Body of pancreas (tissue), 4 donors: ENCODE results near the gene RYR3. TPM values are rescaled to one million over a fixed set of nuclear protein-coding genes. Genes with fewer than 3 reads are reported as not detected.

Source experiments
- ATAC-seq: fragments of 150-250 bp; one replicate; pipeline ENCODE4 v1.9.1; 2016
- DNase-seq, 4 donors: peaks; one replicate each; pipeline ENCODE4 v3.0.0-alpha.2; 2019
- H3K27ac ChIP-seq, 4 donors: fragments of 200-600 bp; sonication (generic); 1 replicate in 3 of 4; 2 replicates in 1 of 4; pipeline versions ENCODE4 v1.5.1 to v1.6.1; 2016 to 2019; ENCODE audit warnings: mild to moderate bottlenecking in 1 of 4, mixed read lengths in 1 of 4, moderate library complexity in 1 of 4
- H3K27me3 ChIP-seq, 2 donors: fragments of 200-600 bp; sonication (generic); one replicate each; pipeline ENCODE4 v1.6.0; 2016; ENCODE audit warnings: mild to moderate bottlenecking in 1 of 2
- H3K36me3 ChIP-seq, 2 donors: fragments of 200-600 bp; sonication (generic); replicated peaks in 1 of 2; 2 replicates each; pipeline ENCODE4 v1.5.1; 2016; ENCODE audit warnings: low read depth in 2 of 2; ENCODE audit not compliant: insufficient read depth in 1 of 2
- H3K4me1 ChIP-seq: fragments of 200-600 bp; sonication (generic); one replicate; pipeline ENCODE4 v1.6.0; 2016
- H3K4me3 ChIP-seq, 2 donors: fragments of 200-600 bp; sonication (generic); 1 replicate in 1 of 2; 2 replicates in 1 of 2; pipeline ENCODE4 v1.5.1; 2016 to 2019
- H3K9me3 ChIP-seq, 3 donors: fragments of 200-600 bp; sonication (generic); 1 replicate in 2 of 3; 2 replicates in 1 of 3; pipeline ENCODE4 v1.5.1; 2016
- CTCF ChIP-seq, 7 experiments: fragments of 450-650 bp in 4 of 7; fragments of 200-600 bp in 3 of 7; sonication (generic) in 3 of 7; IDR thresholded peaks; one replicate each; pipeline ENCODE4 v1.5.1; 2016 to 2019; ENCODE audit warnings: antibody characterized with exemption in 7 of 7
- POLR2A ChIP-seq, 3 donors: fragments of 450-650 bp; IDR thresholded peaks; one replicate each; pipeline ENCODE4 v1.6.1; 2016; ENCODE audit warnings: antibody characterized with exemption in 3 of 3, mild to moderate bottlenecking in 2 of 3
- WGBS, 2 donors: methylation state at CpG; one replicate each; pipeline ENCODE4 v1.1.5; 2017; 5-methylcytosine and 5-hydroxymethylcytosine counted together
- intact Hi-C: fragments of 100-400 bp; cut with DNase I; formaldehyde crosslinking; loops from one replicate; pipeline ENCODE4 v1.15.1; 2023
- total RNA-seq, 2 donors: library from RNA; depleted of rRNA; stranded (reverse); fragments of >200 nt; gene quantifications; one replicate each; pipeline ENCODE4 v1.1.0, GENCODE V29; 2016

Gene RYR3
- total RNA-seq, 2 donors from 2014 or later = 0.26 to 0.66 TPM

DNA sequence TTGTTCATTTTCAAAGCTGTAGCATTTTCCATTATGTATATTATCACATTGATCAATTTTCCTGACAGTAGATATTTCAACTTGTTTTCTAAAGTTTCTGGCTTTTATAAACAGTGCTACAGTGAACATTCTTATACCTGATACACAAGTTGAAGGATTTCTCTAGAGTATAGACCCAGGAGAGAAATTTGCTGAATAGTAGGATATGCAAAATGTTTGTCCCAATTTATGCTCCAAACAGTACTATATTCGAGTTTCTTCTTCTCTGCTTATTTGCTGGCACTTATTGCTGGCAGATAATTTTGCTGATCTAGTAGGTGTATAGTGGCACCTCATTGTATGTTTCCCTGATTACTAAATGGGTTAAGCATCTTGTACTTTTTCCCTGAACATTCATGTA lies 540.3 kb downstream of the RYR3 start:
- 73 to 75% methylated on average over 1 of the region's 1 CpG for WGBS, 2 donors
- no peak for DNase-seq
- TF ChIP-seq POLR2A (IDR thresholded peaks at IDR 0.05) (no peak), CTCF (IDR thresholded peaks at IDR 0.05) (no peak)
- Histone ChIP-seq H3K27ac (no peak overlapping the region), H3K27me3 (no peaks in the 10 kb centered on the region), H3K4me3 (no peak overlapping the region), H3K36me3 (no peaks in the 10 kb centered on the region), H3K4me1 (no peaks in the 10 kb centered on the region), H3K9me3 (no peaks in the 10 kb centered on the region)
- no peak for ATAC-seq
- intact Hi-C loops = no loop called here

DNA sequence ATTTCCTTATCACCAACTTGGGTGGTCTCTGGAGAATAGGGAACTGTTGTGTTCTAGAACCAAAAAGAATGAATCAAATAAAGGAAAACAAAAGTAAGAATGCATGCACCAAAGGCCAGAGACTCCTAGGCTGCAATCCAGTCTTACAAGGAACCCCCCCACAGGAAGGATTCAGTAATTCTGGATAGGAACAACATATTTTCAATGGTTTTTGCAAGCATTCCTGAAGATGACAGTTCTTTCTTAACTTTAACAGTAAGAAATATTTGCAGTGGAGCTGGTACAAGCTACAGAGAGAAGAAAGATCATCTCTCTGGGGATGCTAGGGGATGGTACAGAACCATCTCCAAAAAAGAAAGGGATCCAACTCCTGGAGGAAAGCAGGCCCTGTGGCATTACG lies 541.3 kb downstream of the RYR3 start:
- TF ChIP-seq POLR2A (IDR thresholded peaks at IDR 0.05) = no peak
- no peak for TF ChIP-seq CTCF (IDR thresholded peaks at IDR 0.05)
- Histone ChIP-seq H3K4me3 (no peak overlapping the region), H3K27me3 (no peaks in the 10 kb centered on the region), H3K27ac (no peak overlapping the region), H3K9me3 (no peaks in the 10 kb centered on the region), H3K36me3 (no peaks in the 10 kb centered on the region), H3K4me1 (no peaks in the 10 kb centered on the region)
- no peak for ATAC-seq
- no peak for DNase-seq
- 50 to 68% methylated on average over 1 of the region's 1 CpG for WGBS, 2 donors
- intact Hi-C loops = no loop called here

DNA sequence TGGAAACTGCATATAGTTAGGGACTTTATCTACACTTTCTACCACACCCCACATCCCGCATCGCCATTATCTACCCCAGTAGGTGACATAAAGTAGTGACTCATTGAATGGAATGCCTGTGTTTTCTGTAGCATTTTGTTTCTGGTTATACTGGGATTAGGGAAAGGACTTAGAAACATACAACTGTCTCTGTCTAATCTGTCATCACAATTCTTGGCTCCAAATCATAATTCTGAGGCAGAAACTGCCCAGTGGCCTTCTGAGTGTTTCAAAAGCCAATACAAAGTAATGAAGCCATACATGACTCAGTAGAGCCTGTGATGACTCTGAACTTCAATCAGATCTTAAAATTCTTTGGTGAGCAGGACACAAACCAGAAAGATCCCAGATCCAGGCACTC lies 541.8 kb downstream of the RYR3 start:
- no peaks in the 10 kb centered on the region for H3K9me3 ChIP-seq
- H3K27ac ChIP-seq = no peak overlapping the region
- intact Hi-C loops = no loop called here
- DNase-seq = no peak
- H3K27me3 ChIP-seq = no peaks in the 10 kb centered on the region
- 72 to 86% methylated on average over 2 of the region's 2 CpGs for WGBS, 2 donors
- ATAC-seq = no peak
- no peaks in the 10 kb centered on the region for H3K4me1 ChIP-seq
- H3K4me3 ChIP-seq = no peak overlapping the region
- H3K36me3 ChIP-seq = no peaks in the 10 kb centered on the region
- no peak for TF ChIP-seq POLR2A (IDR thresholded peaks at IDR 0.05)

- H3K27ac ChIP-seq = no peak overlapping the region
- H3K9me3 ChIP-seq = no peaks in the 10 kb centered on the region
- DNase-seq (no peak), ATAC-seq (no peak)
- WGBS, 2 donors = 94 to 98% methylated on average over 13 of the region's 13 CpGs
- intact Hi-C loops = no loop called here
- TF ChIP-seq POLR2A (IDR thresholded peaks at IDR 0.05) = no peak
- TF ChIP-seq CTCF (IDR thresholded peaks at IDR 0.05) = no peak
- no peaks in the 10 kb centered on the region for H3K4me1 ChIP-seq
- no peak overlapping the region for H3K4me3 ChIP-seq
- no peaks in the 10 kb centered on the region for H3K27me3 ChIP-seq
- no peaks in the 10 kb centered on the region for H3K36me3 ChIP-seq
Observed at GRCh38 chr15:33857726-33858125, 547.0 kb downstream of the RYR3 start.

DNA sequence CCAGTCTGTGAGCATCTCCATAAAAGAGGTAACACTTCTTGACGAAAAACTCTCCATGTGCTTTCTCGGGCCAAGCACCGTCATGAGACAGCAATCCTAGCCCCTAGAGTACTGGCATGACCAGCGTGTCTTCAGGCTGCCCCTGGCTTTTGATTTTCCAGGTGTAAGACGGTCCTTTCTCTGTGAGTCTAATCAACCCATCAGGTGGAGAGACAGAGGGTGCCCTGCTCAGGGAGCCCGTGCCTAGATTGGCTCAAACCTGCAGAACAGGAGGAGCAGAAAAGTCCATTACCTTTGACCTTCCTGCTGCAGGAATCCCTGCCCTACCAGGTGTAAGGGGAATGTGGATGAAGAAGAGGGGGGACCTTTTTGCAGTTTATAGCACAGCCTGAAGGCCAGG lies 548.1 kb downstream of the RYR3 start:
- Histone ChIP-seq H3K27me3 (no peaks in the 10 kb centered on the region), H3K9me3 (no peaks in the 10 kb centered on the region), H3K4me3 (no peak overlapping the region), H3K36me3 (no peaks in the 10 kb centered on the region), H3K27ac (no peak overlapping the region), H3K4me1 (no peaks in the 10 kb centered on the region)
- 93 to 96% methylated on average over 6 of the region's 6 CpGs for WGBS, 2 donors
- DNase-seq (no peak), ATAC-seq (no peak)
- TF ChIP-seq POLR2A (IDR thresholded peaks at IDR 0.05) = no peak
- TF ChIP-seq CTCF (IDR thresholded peaks at IDR 0.05) = no peak
- intact Hi-C loops = no loop called here
